Endothelial cell of umbilical vein (primary cell): ENCODE data around the gene NPFFR1. TPM values are rescaled to one million over a fixed set of nuclear protein-coding genes. Genes with fewer than 3 reads are reported as not detected.

Source experiments
- BruUV-seq: library from RNA; stranded (reverse); fragments of 400-500 nt; replicated peaks from 2 replicates; lab custom pipeline; 2021; lab: Mats Ljungman, UMichigan
- CTCF ChIA-PET: fragments of 300-600, 350-600 bp; sonication (Branson Sonifier 250); formaldehyde crosslinking; loops from one replicate; lab custom pipeline; 2021; ENCODE audit warnings: antibody characterized with exemption, inconsistent platforms; lab: Charles Lee
- POLR2A ChIA-PET: fragments of 300-600, 350-600 bp; sonication (Branson Sonifier 250); formaldehyde crosslinking; loops from one replicate; lab custom pipeline; 2021; ENCODE audit warnings: antibody characterized with exemption, inconsistent platforms; lab: Charles Lee
- DNase-seq: peaks from one replicate; pipeline ENCODE4 v3.0.0-alpha.2; 2011; ENCODE audit warnings: low read depth, low spot score
- FAIRE-seq: peaks from 2 replicates; lab custom pipeline; 2011; peaks lifted over from hg19 to GRCh38; lab: Jason Lieb, UNC
- H2AFZ ChIP-seq: 2 replicates; pipeline ENCODE4 v1.6.0; 2012; ENCODE audit warnings: low read depth, low read length, control low read depth, inconsistent platforms
- H3K27ac ChIP-seq: 2 replicates; pipeline ENCODE4 v1.5.1; 2011; ENCODE audit warnings: low read depth, mild to moderate bottlenecking, control low read depth, low read length, moderate library complexity; ENCODE audit not compliant: insufficient read depth
- H3K27me3 ChIP-seq, 2 experiments: 2 replicates each; pipeline versions ENCODE4 v1.6.0 to v1.6.1; 2011; ENCODE audit warnings: low read length in 2 of 2, mixed read lengths in 1 of 2; ENCODE audit not compliant: control insufficient read depth in 2 of 2, insufficient read depth in 2 of 2
- H3K36me3 ChIP-seq, 2 experiments: 2 replicates in 1 of 2; 3 replicates in 1 of 2; pipeline ENCODE4 v1.5.1; 2011; ENCODE audit warnings: low read length in 2 of 2, mild to moderate bottlenecking in 1 of 2, moderate library complexity in 1 of 2; ENCODE audit not compliant: control insufficient read depth in 2 of 2, insufficient read depth in 2 of 2; ENCODE audit errors: extremely low read depth in 1 of 2
- H3K4me1 ChIP-seq: 3 replicates; pipeline ENCODE4 v1.5.1; 2011; ENCODE audit warnings: mild to moderate bottlenecking, low read length; ENCODE audit not compliant: control insufficient read depth, insufficient read depth; ENCODE audit errors: extremely low read depth
- H3K4me2 ChIP-seq: 2 replicates; pipeline ENCODE4 v1.6.1; 2011; ENCODE audit warnings: low read length, control low read depth, mixed read lengths; ENCODE audit not compliant: insufficient read depth
- H3K4me3 ChIP-seq, 3 experiments: fragments of 200-600 bp in 1 of 3; sonication (generic), shearing (Covaris generic) in 1 of 3; replicated peaks in 1 of 3; 2 replicates each; pipeline ENCODE4 v1.5.1; 2011 to 2016; ENCODE audit warnings: control low read depth in 3 of 3, low read length in 3 of 3, mild to moderate bottlenecking in 2 of 3, inconsistent platforms in 1 of 3, low read depth in 1 of 3, moderate library complexity in 1 of 3; ENCODE audit not compliant: insufficient read depth in 1 of 3
- H3K79me2 ChIP-seq: 2 replicates; pipeline ENCODE4 v1.6.0; 2012; ENCODE audit warnings: low read length, inconsistent platforms; ENCODE audit not compliant: control insufficient read depth, insufficient read depth
- H3K9ac ChIP-seq: replicated peaks from 2 replicates; pipeline ENCODE3; 2011; ENCODE audit warnings: low read length, control low read depth; ENCODE audit not compliant: insufficient read depth; ENCODE audit errors: extremely low read depth
- H3K9me1 ChIP-seq: replicated peaks from 3 replicates; pipeline ENCODE4 v1.6.0; 2011; ENCODE audit warnings: mild to moderate bottlenecking, low read length; ENCODE audit not compliant: control insufficient read depth, insufficient read depth; ENCODE audit errors: extremely low read depth
- H3K9me3 ChIP-seq: replicated peaks from 2 replicates; pipeline ENCODE4 v1.5.1; 2012; ENCODE audit warnings: low read length, inconsistent platforms; ENCODE audit not compliant: control insufficient read depth, insufficient read depth
- H4K20me1 ChIP-seq: replicated peaks from 2 replicates; pipeline ENCODE3; 2011; ENCODE audit warnings: mild to moderate bottlenecking, low read length; ENCODE audit not compliant: control insufficient read depth, insufficient read depth; ENCODE audit errors: extremely low read depth
- CTCF ChIP-seq, 2 donors: IDR thresholded peaks; 1 replicate in 1 of 2; 2 replicates in 1 of 2; pipeline ENCODE4 v1.5.1; 2011; ENCODE audit warnings: low read length in 2 of 2, mild to moderate bottlenecking in 2 of 2, moderate library complexity in 2 of 2, control low read depth in 1 of 2, inconsistent platforms in 1 of 2, low read depth in 1 of 2; ENCODE audit not compliant: insufficient read depth in 1 of 2; ENCODE audit errors: extremely low read depth in 1 of 2
- EZH2 ChIP-seq: IDR thresholded peaks from 2 replicates; pipeline ENCODE4 v1.6.1; 2012; ENCODE audit warnings: borderline replicate concordance, low read depth, mild to moderate bottlenecking, moderate library complexity, low read length, inconsistent platforms; ENCODE audit not compliant: severe bottlenecking
- FOS ChIP-seq: IDR thresholded peaks from 2 replicates; pipeline ENCODE4 v1.6.1; 2011; ENCODE audit warnings: mild to moderate bottlenecking, low read length, moderate library complexity, borderline replicate concordance; ENCODE audit not compliant: insufficient read depth
- GATA2 ChIP-seq: IDR thresholded peaks from 2 replicates; pipeline ENCODE4 v1.7.0; 2011; ENCODE audit warnings: low read depth, mild to moderate bottlenecking, moderate library complexity, mixed read lengths, low read length; ENCODE audit not compliant: insufficient read length, insufficient read depth
- JUN ChIP-seq: IDR thresholded peaks from 2 replicates; pipeline ENCODE4 v1.6.1; 2011; ENCODE audit warnings: borderline replicate concordance, low read depth; ENCODE audit not compliant: insufficient read length, insufficient read depth
- MAX ChIP-seq: IDR thresholded peaks from 2 replicates; pipeline ENCODE4 v1.6.1; 2011; ENCODE audit not compliant: insufficient read depth, insufficient read length
- MYC ChIP-seq: IDR thresholded peaks from one replicate; pipeline ENCODE4 v1.6.1; 2011; ENCODE audit warnings: mild to moderate bottlenecking, low read depth, low read length
- POLR2AphosphoS5 ChIP-seq: IDR thresholded peaks from 2 replicates; pipeline ENCODE4 v1.6.1; 2012; ENCODE audit warnings: low read depth, mild to moderate bottlenecking, control low read depth, low read length, moderate library complexity; ENCODE audit not compliant: insufficient read depth
- dilution Hi-C: fragments of 300-500 bp; cut with MboI; formaldehyde crosslinking; loops from one replicate; pipeline ENCODE4 v1.15.0; 2019; ENCODE audit warnings: low sequenced_read_pairs; ENCODE audit not compliant: extremely low pct_ligation_motif_present
- intact Hi-C: fragments of 100-400 bp; cut with micrococcal nuclease; formaldehyde crosslinking; loops from one replicate; pipeline ENCODE4 v1.10.0; 2022
- polyA plus RNA-seq, 4 experiments: library from polyadenylated mRNA; depleted of rRNA in 3 of 4; stranded (reverse) in 3 of 4; unstranded in 1 of 4; fragments of >200 nt; gene quantifications; 2 replicates each; pipeline versions ENCODE4 v1.2.1 to v1.2.3, GENCODE V29; 2011 to 2012; ENCODE audit warnings: missing spikeins in 1 of 4
- total RNA-seq: library from RNA; stranded (reverse); gene quantifications from 2 replicates; pipeline ENCODE4 v1.2.3, GENCODE V29; 2021

The NPFFR1 gene
- total and polyA plus RNA-seq, 2 donors (not counting 3 experiments of a cell fraction or from before 2014, with no cell fraction given) = not detected

- Histone ChIP-seq H3K9me1 (no peaks in the 10 kb centered on the region), H3K36me3 (no peaks in the 10 kb centered on the region), H3K9ac (no peak overlapping the region), H3K4me1 (peaks cover 2% of the 10 kb centered on the region), H3K27me3 (peaks cover 13% of the 10 kb centered on the region in 2 experiments), H4K20me1 (no peaks in the 10 kb centered on the region), H3K9me3 (no peaks in the 10 kb centered on the region), H2AFZ (no peak overlapping the region), H3K4me2 (no peak overlapping the region), H3K4me3 (no peak overlapping the region), H3K79me2 (no peaks in the 10 kb centered on the region), H3K27ac (no peak overlapping the region)
- DNase-seq (peak; percentile 25), FAIRE-seq (peak; percentile 77)
- CTCF ChIA-PET = interaction anchor here (0.7 to 3.3 kb wide), 13 partner anchors 9 to 120 kb away, joined by 3 to 28 read pairs (median 4); partner anchors contain the start of gene PPA1
- intact Hi-C loops (no loop called here), dilution Hi-C loops (no loop called here)
- peak; percentile 36 for TF ChIP-seq JUN
- no peak for TF ChIP-seq POLR2AphosphoS5
- no peak for TF ChIP-seq MAX
- no peak for TF ChIP-seq MYC
- no peak for TF ChIP-seq EZH2
- TF ChIP-seq FOS = peak; percentile 74
- peak; percentile 16 to 26 for TF ChIP-seq CTCF (IDR thresholded peaks at IDR 0.05; ENCODE audit: extremely low read depth in 1 of 2, insufficient read depth in 1 of 2, low read depth in 1 of 2, low read length in 2 of 2)
- no peak for TF ChIP-seq GATA2
- BruUV-seq = no TSS peak
- POLR2A ChIA-PET = no interaction called here
Observed at GRCh38 chr10:70267161-70267933, 16.5 kb downstream of the NPFFR1 start.
